GM18951 (cell line): Measurements from ENCODE around the gene SLC24A4.

ENCODE experiments used
- POLR2A ChIP-seq: IDR thresholded peaks from 4 replicates; pipeline ENCODE4 v1.6.1; 2011; ENCODE audit warnings: mild to moderate bottlenecking; ENCODE audit not compliant: insufficient read length, insufficient read depth; ENCODE audit errors: extremely low read depth
- in situ Hi-C: fragments of 300-500 bp; cut with MboI; formaldehyde crosslinking; loops from one replicate; pipeline ENCODE4 v1.12.0; 2022; ENCODE audit warnings: low sequenced_read_pairs, mixed read lengths, inconsistent platforms; ENCODE audit not compliant: unreplicated experiment

The SLC24A4 gene

DNA sequence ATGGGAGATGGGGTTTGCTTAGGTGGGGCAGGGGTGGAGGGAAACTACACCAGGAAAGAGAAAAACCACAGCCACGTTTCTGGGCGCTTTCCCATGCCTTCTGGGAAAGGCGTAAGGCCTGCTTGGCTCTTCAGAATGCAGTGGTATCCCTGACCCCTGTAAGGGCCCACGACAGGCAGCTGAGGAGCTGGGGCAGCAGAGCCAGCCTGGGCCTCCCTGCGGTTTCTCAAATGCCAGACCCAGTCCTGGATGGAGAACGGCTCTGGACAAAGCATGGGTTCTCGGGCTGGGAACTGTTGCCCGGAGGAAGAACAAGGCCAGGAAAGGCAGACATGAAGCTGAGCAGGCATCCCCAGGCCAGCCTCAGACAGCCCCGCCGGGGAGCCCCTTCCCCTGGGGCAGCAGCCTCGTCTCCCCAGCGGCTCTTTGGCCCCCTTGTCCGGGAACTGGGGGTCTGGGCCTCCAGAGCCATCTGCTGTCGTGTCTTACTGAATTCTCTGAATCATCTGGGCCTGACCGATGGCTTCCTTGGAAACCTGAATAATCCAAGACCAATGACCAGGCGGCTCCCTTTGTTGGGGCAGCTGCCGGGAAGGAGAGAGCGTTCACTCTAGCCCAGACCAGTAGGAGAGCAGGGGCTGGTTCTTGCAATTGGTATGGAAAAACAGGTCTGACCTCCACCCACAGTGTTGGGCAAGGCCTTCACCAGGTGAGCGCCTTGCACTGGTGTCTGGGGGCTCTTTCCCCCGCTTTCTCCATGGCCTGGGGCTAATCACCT lies 126.6 kb downstream of the SLC24A4 start:
- in situ Hi-C loops, result no loop called here
- no peak for TF ChIP-seq POLR2A

DNA sequence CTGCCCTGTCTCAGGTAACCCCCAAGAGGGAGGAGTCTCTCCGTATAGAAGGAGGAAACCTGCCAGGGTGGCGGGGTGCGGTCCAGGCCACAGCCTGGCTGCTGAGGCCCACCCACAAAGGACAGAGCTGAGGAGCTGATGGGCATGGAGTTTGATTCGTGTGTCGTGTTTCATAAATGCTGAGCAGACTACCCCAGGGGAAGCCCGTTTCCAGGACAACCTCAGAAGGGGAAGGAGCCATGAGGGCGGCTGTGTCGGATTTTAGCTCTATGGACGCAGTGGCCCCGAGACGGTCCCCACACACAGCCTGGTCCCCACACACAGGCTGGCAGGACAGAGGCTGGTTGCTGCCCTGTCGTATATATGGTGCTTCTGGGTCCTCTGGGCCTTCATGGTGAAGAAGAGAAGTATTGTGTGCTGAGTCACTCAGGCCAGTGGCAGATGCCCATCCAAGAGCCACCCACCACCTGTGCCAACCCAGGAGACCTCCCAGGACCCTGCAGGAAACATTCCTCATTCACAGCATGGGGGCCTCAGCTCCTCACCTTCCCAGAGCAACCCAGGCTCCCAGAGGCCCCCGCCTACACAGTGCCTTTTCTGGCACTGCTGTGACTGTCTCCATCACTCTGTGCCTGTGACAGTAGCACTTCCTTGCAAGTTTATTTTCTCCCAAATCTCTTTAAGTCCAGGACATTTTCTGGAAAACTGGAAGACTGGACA lies 127.5 kb downstream of the SLC24A4 start:
- no peak for TF ChIP-seq POLR2A
- in situ Hi-C loops, result no loop called here

DNA sequence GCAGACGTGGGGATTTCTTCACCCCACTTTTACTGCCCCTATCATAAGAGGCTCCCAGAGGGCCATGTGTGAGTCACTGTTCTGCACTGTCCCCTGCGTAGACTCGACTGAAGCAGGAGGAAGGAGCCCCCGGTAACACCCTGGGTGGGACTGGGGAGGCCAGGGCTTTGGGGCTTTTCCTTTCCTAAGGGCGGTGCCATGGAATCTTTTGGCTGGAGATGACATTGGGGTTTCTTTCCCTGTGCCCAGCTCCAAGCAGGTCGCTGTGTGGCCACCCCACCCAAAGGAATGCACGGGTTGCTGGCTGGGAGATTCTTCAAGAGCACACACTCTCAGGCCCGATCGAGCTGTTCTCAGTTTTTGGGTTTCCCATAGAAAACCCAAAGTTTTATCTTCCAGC lies 128.3 kb downstream of the SLC24A4 start:
- no peak for TF ChIP-seq POLR2A
- in situ Hi-C loops, result no loop called here

DNA sequence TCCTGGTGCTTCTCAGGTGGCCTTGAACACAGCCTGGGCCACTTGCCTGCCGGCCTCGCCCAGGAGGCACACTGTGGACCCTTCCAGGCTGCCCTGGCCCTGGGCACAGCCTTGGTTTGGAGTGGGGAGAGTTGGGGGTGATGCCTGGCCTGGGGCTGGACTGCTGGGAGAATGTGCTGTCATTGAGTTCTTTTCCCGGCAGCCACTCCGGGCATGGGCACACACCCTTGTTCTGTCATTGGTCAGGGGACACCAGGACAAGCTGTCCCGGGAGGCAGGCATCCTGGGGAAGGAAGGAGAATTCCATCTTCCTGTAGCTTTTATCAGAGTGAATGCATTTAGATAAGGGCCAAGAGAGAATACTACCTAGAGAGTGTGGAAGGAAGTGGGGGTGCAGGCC lies 128.8 kb downstream of the SLC24A4 start:
- in situ Hi-C loops, result no loop called here
- TF ChIP-seq POLR2A, result no peak

DNA sequence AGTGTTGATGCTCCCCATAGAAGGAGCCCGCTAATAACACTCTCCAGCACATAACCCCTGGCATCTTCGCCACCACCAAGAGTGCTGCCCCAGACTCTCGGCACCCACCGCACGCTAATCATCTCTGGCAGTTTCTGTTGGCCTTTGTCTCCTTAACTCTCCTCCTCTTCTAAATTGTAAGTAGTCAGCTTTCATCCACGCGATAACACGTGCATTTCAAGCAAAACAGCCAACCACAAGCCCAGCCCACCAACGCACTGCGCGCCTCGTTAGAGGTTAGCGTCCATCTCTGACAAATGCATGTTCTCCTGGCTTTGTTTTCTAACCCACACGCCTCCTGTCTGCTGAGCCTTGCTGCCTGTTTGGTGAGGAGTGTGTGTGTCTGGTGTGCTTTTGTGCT lies 129.5 kb downstream of the SLC24A4 start:
- TF ChIP-seq POLR2A, result no peak

DNA sequence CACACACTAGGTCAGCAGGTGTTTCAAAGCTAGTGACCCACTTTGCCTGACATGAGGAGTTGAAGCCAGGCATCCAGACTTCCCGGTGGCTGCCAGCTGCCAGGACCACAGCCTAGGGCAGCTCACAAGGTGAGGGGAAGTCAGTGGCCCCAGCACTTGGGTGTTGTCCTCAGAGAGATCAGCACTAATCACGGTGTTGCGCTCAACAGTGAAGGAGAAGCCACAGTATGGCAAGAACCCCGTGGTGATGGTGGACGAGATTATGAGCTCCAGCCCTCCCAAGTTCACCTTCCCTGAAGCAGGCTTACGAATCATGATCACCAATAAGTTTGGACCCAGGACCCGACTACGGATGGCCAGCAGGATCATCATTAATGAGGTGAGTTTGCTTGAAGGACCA lies 130.7 kb downstream of the SLC24A4 start:
- TF ChIP-seq POLR2A, result no peak
- in situ Hi-C loops, result no loop called here

More for the DNA sequence above, 129.5 kb downstream of the SLC24A4 start:
- in situ Hi-C loops, result no loop called here

DNA sequence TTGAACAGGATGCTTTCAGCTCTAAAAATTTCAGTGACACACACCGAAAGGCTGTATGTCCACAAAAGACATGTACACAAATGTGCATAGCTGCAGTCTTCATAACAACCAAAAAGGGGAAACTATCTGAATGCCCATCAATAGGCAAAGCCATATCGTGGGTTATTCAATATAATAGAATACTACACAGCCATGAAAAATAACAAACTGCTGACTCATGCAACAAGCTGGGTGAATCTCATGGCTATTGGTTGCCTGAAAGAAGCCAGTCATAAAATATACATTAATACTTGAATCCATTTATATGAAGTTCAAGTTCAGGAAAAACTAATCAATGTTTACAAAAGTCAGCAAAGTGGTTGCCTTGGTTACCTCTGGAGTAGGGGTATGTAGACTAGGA lies 132.3 kb downstream of the SLC24A4 start:
- no peak for TF ChIP-seq POLR2A
- in situ Hi-C loops, result no loop called here

DNA sequence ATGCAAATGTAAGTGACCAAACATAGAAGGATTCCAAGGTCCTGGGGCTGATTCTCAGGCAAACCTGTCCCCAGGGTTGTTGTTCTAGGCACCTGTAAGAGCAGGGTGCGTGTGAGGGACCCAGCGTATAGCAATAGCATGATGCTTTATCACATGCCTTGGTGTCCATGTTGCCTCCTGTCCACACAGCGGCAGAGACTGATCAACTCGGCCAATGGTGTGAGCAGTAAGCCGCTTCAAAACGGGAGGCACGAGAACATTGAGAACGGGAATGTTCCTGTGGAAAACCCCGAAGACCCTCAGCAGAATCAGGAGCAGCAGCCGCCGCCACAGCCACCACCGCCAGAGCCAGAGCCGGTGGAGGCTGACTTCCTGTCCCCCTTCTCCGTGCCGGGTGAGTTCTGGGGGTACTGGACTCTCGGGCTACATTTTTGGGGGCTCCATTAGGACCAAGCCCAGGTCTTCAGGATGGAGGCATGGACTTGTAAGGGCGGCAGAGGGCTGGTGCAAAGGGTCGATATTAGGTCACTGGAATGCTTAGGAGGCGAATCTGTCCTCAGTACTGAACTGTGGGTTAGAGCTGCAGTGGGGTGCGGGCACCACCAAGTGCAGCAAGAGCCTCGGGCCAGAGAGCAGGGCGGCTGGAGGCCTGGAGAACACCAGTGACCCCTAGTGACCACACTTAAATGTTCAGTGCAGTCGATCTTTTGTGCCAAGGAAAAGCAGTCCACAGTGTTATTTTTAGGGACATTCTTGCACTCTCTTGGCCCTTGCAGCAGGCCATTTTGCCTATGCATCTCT lies 133.4 kb downstream of the SLC24A4 start:
- no peak for TF ChIP-seq POLR2A
- in situ Hi-C loops, result no loop called here

DNA sequence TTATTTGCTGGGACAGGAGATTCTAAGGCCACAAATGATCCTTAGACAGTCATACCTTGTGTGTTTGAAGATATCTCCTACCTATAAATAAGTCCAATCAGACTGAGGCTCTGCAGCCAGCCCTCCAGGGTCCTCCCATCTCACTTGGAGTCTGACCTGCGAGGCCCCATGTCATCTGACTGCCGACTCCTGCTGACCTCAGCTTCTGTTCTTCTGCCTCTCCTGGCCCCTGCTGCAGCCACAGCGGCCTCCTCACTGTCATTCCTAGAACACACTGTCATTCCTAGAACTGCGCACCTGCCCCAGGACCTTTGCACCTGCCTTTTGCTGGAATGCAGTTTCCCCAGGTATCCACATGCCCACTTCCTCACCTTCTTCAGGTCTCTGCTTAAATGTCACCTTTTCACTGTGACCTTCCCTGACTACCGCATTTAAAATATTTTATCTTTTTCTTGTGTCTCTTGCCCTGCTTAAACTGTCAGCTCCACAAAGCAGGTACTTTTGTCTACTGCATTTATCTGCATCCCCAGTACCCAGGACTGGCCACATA lies 134.1 kb downstream of the SLC24A4 start:
- in situ Hi-C loops, result no loop called here
- no peak for TF ChIP-seq POLR2A

DNA sequence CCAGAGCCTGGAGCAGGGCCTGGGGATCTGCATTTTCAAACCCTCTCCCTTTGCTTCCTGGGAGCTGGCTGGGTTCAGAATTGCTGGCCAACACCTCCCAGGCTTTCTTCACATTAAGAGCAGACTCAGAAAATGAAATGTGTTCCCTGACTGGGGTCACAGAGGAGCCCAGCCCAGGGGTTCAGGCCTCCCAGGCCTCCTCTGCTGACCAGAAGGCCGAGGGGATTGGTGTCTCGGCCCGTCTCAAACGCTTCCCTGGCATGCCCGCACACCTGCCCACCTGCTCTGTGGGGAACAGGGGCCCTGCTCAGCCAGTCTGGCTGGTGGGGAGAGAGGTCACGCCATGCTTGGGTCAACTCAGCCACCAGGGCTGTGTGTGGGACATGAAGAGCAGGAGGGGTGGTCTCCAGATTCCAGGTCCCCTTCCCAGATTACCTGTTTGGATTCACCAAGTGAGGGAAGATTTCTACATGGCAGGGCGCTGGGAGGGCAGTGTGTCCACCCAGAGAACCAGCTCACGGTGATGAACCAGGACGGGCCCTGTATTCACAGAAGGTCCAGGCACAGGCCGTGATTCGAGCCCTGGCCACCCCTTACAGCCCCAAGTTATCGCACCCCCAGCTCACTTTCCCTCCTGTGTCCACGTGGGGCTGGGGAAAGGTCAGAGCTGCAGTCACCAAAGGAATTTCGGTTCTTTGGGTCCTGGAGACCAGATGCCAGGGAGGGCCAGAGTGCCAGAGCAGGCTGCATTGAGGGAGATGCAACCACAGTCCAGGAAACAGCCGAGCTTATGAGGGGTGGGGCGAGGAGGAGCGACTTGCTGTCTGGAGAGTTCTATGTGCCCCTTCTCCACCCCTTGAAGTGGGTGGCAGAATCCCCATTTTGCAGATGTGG lies 135.4 kb downstream of the SLC24A4 start:
- TF ChIP-seq POLR2A, result no peak
- in situ Hi-C loops, result no loop called here

DNA sequence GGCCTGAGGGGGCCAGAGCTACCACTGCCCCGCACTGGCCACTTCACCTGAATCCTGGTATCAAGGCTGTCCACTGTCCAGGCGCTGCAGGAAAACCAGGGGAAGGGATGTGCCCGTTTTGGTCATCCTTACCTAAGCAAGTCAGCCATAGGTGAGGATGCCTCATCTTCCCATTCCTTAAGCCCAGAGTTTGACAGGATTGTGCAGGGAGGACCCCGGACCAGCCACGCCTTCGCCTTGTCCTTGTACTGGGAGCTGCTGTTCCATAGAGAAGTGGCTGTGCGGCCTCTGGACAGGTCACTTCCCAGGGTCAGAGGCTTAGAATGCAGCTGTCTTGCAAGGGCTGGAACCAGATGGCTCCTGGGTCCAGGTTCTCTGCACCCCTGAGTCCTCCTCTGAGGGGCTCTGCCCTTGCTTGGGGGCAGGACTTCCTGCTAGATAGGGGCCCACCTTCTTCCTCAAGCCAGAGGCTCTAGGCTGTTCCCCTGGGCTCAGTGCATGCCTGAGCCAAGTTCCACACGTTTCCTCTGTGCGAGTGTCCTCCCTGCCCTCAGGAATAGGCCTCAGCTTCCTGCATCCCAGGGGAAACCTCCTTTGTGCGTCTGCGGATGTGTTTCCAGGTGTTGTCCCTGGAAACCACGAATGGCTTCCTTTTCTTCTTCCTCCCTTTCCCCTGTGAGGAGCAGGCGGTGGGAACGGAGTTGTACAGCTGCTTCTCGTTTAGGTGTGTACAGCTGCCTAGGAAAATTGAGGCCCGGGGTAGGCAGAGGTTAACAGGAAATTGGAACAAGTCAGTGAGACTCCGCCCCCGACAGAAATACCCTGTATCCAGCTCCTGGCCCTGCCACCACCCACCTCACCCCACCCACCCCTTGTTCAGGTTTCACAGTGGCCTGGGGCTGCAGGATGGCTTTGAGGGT lies 136.3 kb downstream of the SLC24A4 start:
- TF ChIP-seq POLR2A, result no peak
- in situ Hi-C loops, result no loop called here
